ENCODE data around the gene CNTN5. TPM values are rescaled to one million over a fixed set of nuclear protein-coding genes. Genes with fewer than 3 reads are reported as not detected.

CNTN5 gene
- total and polyA plus RNA-seq, 2 experiments from 2014 or later = not detected

GRCh38 chr11:99884750-99885149 lies 864.0 kb downstream of the CNTN5 start:
- TF ChIP-seq EZH2phosphoT487 (IDR thresholded peaks at IDR 0.05; ENCODE audit: insufficient read depth, low read depth) (no peak), EZH2 (IDR thresholded peaks at IDR 0.05; ENCODE audit: insufficient read depth, poor library complexity, severe bottlenecking) (no peak)
- 43 to 64% methylated on average over 6 of the region's 6 CpGs for WGBS, 2 experiments (ENCODE audit: low coverage in 1 of 2, low lambda C conversion rate in 2 of 2, missing lambda C conversion rate in 2 of 2)
- DNase-seq = no peak
- H3K9me3 ChIP-seq (ENCODE audit: low read depth) = no peaks in the 10 kb centered on the region
- no peaks in the 10 kb centered on the region for H3F3A ChIP-seq (ENCODE audit: insufficient read depth)
- H3K4me3 ChIP-seq = no peak overlapping the region
- no peak overlapping the region for H3K9ac ChIP-seq
- H3K4me2 ChIP-seq (ENCODE audit: unreplicated experiment) = no peak overlapping the region
- in situ Hi-C loops (cut with MboI) = no loop called here
- H3K36me3 ChIP-seq (ENCODE audit: low read depth) = no peaks in the 10 kb centered on the region
- H2AFZ ChIP-seq = no peak overlapping the region
- H3K9me2 ChIP-seq (ENCODE audit: insufficient read depth) = no peaks in the 10 kb centered on the region
- H4K20me1 ChIP-seq (ENCODE audit: insufficient read depth) = no peaks in the 10 kb centered on the region
- H3K27me3 ChIP-seq (replicated peaks; ENCODE audit: insufficient read depth) = no peaks in the 10 kb centered on the region
- no peak overlapping the region for H3K27ac ChIP-seq
- no peaks in the 10 kb centered on the region for H3K79me2 ChIP-seq (ENCODE audit: insufficient read depth)
- H3K4me1 ChIP-seq (ENCODE audit: insufficient read depth) = no peaks in the 10 kb centered on the region

GRCh38 chr11:99887481-99887880 lies 866.7 kb downstream of the CNTN5 start:
- no peak for DNase-seq
- H3K36me3 ChIP-seq (ENCODE audit: low read depth) = no peaks in the 10 kb centered on the region
- H3K27ac ChIP-seq = no peak overlapping the region
- H4K20me1 ChIP-seq (ENCODE audit: insufficient read depth) = no peaks in the 10 kb centered on the region
- H3K9me3 ChIP-seq (ENCODE audit: low read depth) = no peaks in the 10 kb centered on the region
- H3K4me3 ChIP-seq = no peak overlapping the region
- H3K4me2 ChIP-seq (ENCODE audit: unreplicated experiment) = no peak overlapping the region
- WGBS, 2 experiments (ENCODE audit: low coverage in 1 of 2, low lambda C conversion rate in 2 of 2, missing lambda C conversion rate in 2 of 2) = 19 to 24% methylated on average over 5 of the region's 5 CpGs
- H3K9ac ChIP-seq = no peak overlapping the region
- no peak for TF ChIP-seq EZH2 (IDR thresholded peaks at IDR 0.05; ENCODE audit: insufficient read depth, poor library complexity, severe bottlenecking)
- TF ChIP-seq EZH2phosphoT487 (IDR thresholded peaks at IDR 0.05; ENCODE audit: insufficient read depth, low read depth) = no peak
- H2AFZ ChIP-seq = no peak overlapping the region
- H3K4me1 ChIP-seq (ENCODE audit: insufficient read depth) = no peaks in the 10 kb centered on the region
- H3F3A ChIP-seq (ENCODE audit: insufficient read depth) = no peaks in the 10 kb centered on the region
- in situ Hi-C loops (cut with MboI) = no loop called here
- H3K9me2 ChIP-seq (ENCODE audit: insufficient read depth) = no peaks in the 10 kb centered on the region
- H3K27me3 ChIP-seq (replicated peaks; ENCODE audit: insufficient read depth) = no peaks in the 10 kb centered on the region
- H3K79me2 ChIP-seq (ENCODE audit: insufficient read depth) = no peaks in the 10 kb centered on the region

GRCh38 chr11:99893811-99894210 lies 873.1 kb downstream of the CNTN5 start:
- Histone ChIP-seq H4K20me1 (ENCODE audit: insufficient read depth) (no peaks in the 10 kb centered on the region), H3K4me1 (ENCODE audit: insufficient read depth) (no peaks in the 10 kb centered on the region), H3K4me2 (ENCODE audit: unreplicated experiment) (no peak overlapping the region), H3K27ac (no peak overlapping the region), H3K36me3 (ENCODE audit: low read depth) (no peaks in the 10 kb centered on the region), H3K9me3 (ENCODE audit: low read depth) (no peaks in the 10 kb centered on the region), H3F3A (ENCODE audit: insufficient read depth) (no peaks in the 10 kb centered on the region), H3K9ac (no peak overlapping the region), H3K4me3 (no peak overlapping the region), H3K27me3 (replicated peaks; ENCODE audit: insufficient read depth) (no peaks in the 10 kb centered on the region), H2AFZ (no peak overlapping the region), H3K9me2 (ENCODE audit: insufficient read depth) (no peaks in the 10 kb centered on the region), H3K79me2 (ENCODE audit: insufficient read depth) (no peaks in the 10 kb centered on the region)
- WGBS, 2 experiments (ENCODE audit: low coverage in 1 of 2, low lambda C conversion rate in 2 of 2, missing lambda C conversion rate in 2 of 2) = 8 to 14% methylated on average over 1 of the region's 1 CpG
- DNase-seq = no peak
- in situ Hi-C loops (cut with MboI) = no loop called here
- TF ChIP-seq EZH2phosphoT487 (IDR thresholded peaks at IDR 0.05; ENCODE audit: insufficient read depth, low read depth) = no peak
- TF ChIP-seq EZH2 (IDR thresholded peaks at IDR 0.05; ENCODE audit: insufficient read depth, poor library complexity, severe bottlenecking) = no peak

GRCh38 chr11:99901175-99901574 lies 880.4 kb downstream of the CNTN5 start:
- H3K9me2 ChIP-seq (ENCODE audit: insufficient read depth) = no peaks in the 10 kb centered on the region
- no peak overlapping the region for H3K27ac ChIP-seq
- H3K79me2 ChIP-seq (ENCODE audit: insufficient read depth) = no peaks in the 10 kb centered on the region
- H3K9ac ChIP-seq = no peak overlapping the region
- DNase-seq = no peak
- H3K4me2 ChIP-seq (ENCODE audit: unreplicated experiment) = no peak overlapping the region
- H3K27me3 ChIP-seq (replicated peaks; ENCODE audit: insufficient read depth) = no peaks in the 10 kb centered on the region
- in situ Hi-C loops (cut with MboI) = no loop called here
- no peaks in the 10 kb centered on the region for H4K20me1 ChIP-seq (ENCODE audit: insufficient read depth)
- no peak overlapping the region for H2AFZ ChIP-seq
- no peak for TF ChIP-seq EZH2phosphoT487 (IDR thresholded peaks at IDR 0.05; ENCODE audit: insufficient read depth, low read depth)
- no peak for TF ChIP-seq EZH2 (IDR thresholded peaks at IDR 0.05; ENCODE audit: insufficient read depth, poor library complexity, severe bottlenecking)
- 39 to 49% methylated on average over 3 of the region's 3 CpGs for WGBS, 2 experiments (ENCODE audit: low coverage in 1 of 2, low lambda C conversion rate in 2 of 2, missing lambda C conversion rate in 2 of 2)
- no peaks in the 10 kb centered on the region for H3K36me3 ChIP-seq (ENCODE audit: low read depth)
- H3F3A ChIP-seq (ENCODE audit: insufficient read depth) = no peaks in the 10 kb centered on the region
- H3K9me3 ChIP-seq (ENCODE audit: low read depth) = no peaks in the 10 kb centered on the region
- no peak overlapping the region for H3K4me3 ChIP-seq
- no peaks in the 10 kb centered on the region for H3K4me1 ChIP-seq (ENCODE audit: insufficient read depth)

- in situ Hi-C loops (cut with MboI) = no loop called here
- no peak overlapping the region for H3K9ac ChIP-seq
- no peaks in the 10 kb centered on the region for H4K20me1 ChIP-seq (ENCODE audit: insufficient read depth)
- no peaks in the 10 kb centered on the region for H3K36me3 ChIP-seq (ENCODE audit: low read depth)
- no peak for DNase-seq
- no peak overlapping the region for H3K27ac ChIP-seq
- no peak overlapping the region for H3K4me2 ChIP-seq (ENCODE audit: unreplicated experiment)
- TF ChIP-seq EZH2phosphoT487 (IDR thresholded peaks at IDR 0.05; ENCODE audit: insufficient read depth, low read depth) (no peak), EZH2 (IDR thresholded peaks at IDR 0.05; ENCODE audit: insufficient read depth, poor library complexity, severe bottlenecking) (no peak)
- no peaks in the 10 kb centered on the region for H3K79me2 ChIP-seq (ENCODE audit: insufficient read depth)
- no peaks in the 10 kb centered on the region for H3K4me1 ChIP-seq (ENCODE audit: insufficient read depth)
- H3K9me2 ChIP-seq (ENCODE audit: insufficient read depth) = no peaks in the 10 kb centered on the region
- no peaks in the 10 kb centered on the region for H3K27me3 ChIP-seq (replicated peaks; ENCODE audit: insufficient read depth)
- no peaks in the 10 kb centered on the region for H3K9me3 ChIP-seq (ENCODE audit: low read depth)
- H3F3A ChIP-seq (ENCODE audit: insufficient read depth) = no peaks in the 10 kb centered on the region
- no peak overlapping the region for H2AFZ ChIP-seq
- no peak overlapping the region for H3K4me3 ChIP-seq
- 13 to 18% methylated on average over 3 of the region's 3 CpGs for WGBS, 2 experiments (ENCODE audit: low coverage in 1 of 2, low lambda C conversion rate in 2 of 2, missing lambda C conversion rate in 2 of 2)
Observed at GRCh38 chr11:99911116-99911515, 890.4 kb downstream of the CNTN5 start.

Data from GM23248 (cell line).